OCI-LY3 (cell line): ENCODE measurements around the gene SEC16A.

Experiments
- H2AFZ ChIP-seq: fragments of 200-600, 300-600 bp; shearing (Covaris generic); 2 replicates; pipeline ENCODE4 v1.6.0; 2014; ENCODE audit warnings: antibody characterized with exemption, low read depth, low read length
- H3K27ac ChIP-seq: fragments of 200-600, 300-600 bp; sonication (generic); 2 replicates; pipeline ENCODE4 v1.5.1; 2014; ENCODE audit warnings: mild to moderate bottlenecking, low read length, moderate library complexity, mixed read lengths
- H3K27me3 ChIP-seq: fragments of 200-600, 300-600 bp; sonication (generic); 2 replicates; pipeline ENCODE4 v1.6.1; 2014; ENCODE audit warnings: low read depth, low read length, mixed read lengths
- H3K36me3 ChIP-seq: fragments of 200-600, 300-600 bp; sonication (generic); replicated peaks from 2 replicates; pipeline ENCODE3; 2014; ENCODE audit warnings: low read depth, low read length, mixed read lengths
- H3K4me1 ChIP-seq: fragments of 300-600, 200-600 bp; sonication (generic); 2 replicates; pipeline ENCODE4 v1.6.1; 2014; ENCODE audit warnings: low read length, mixed read lengths
- H3K4me2 ChIP-seq: fragments of 200-600, 300-600 bp; sonication (generic); 2 replicates; pipeline ENCODE4 v1.6.1; 2014; ENCODE audit warnings: low read length, mixed read lengths
- H3K4me3 ChIP-seq: fragments of 300-600, 200-600 bp; sonication (generic); 2 replicates; pipeline ENCODE4 v1.5.1; 2014; ENCODE audit warnings: antibody characterized with exemption, mild to moderate bottlenecking, low read length, moderate library complexity
- H3K79me2 ChIP-seq: fragments of 300-600, 200-600 bp; shearing (Covaris generic); 2 replicates; pipeline ENCODE4 v1.6.1; 2014; ENCODE audit warnings: mild to moderate bottlenecking, low read length, mixed read lengths
- H3K9ac ChIP-seq: fragments of 300-600, 200-600 bp; shearing (Covaris generic); 2 replicates; pipeline ENCODE4 v1.6.0; 2014; ENCODE audit warnings: mild to moderate bottlenecking, low read length, moderate library complexity
- H3K9me3 ChIP-seq: fragments of 200-600, 300-600 bp; shearing (Covaris generic); 2 replicates; pipeline ENCODE4 v1.6.1; 2014; ENCODE audit warnings: low read length, mixed read lengths; ENCODE audit not compliant: insufficient read depth
- H4K20me1 ChIP-seq: fragments of 200-600, 300-600 bp; sonication (generic); 2 replicates; pipeline ENCODE4 v1.6.1; 2016; ENCODE audit warnings: low read length, mixed read lengths; ENCODE audit not compliant: insufficient read depth
- EZH2phosphoT487 ChIP-seq: fragments of 200-600 bp; shearing (Covaris generic); IDR thresholded peaks from 2 replicates; pipeline ENCODE4 v1.6.1; 2018; ENCODE audit warnings: antibody characterized with exemption, mixed run types, low read depth
- TF ChIP-seq, protein P1 (sequence below): fragments of 200-600, 300-600 bp; sonication (generic); IDR thresholded peaks from 2 replicates; pipeline ENCODE4 v1.5.1; 2014; ENCODE audit warnings: antibody characterized with exemption, low read length, low read depth

The SEC16A gene

DNA sequence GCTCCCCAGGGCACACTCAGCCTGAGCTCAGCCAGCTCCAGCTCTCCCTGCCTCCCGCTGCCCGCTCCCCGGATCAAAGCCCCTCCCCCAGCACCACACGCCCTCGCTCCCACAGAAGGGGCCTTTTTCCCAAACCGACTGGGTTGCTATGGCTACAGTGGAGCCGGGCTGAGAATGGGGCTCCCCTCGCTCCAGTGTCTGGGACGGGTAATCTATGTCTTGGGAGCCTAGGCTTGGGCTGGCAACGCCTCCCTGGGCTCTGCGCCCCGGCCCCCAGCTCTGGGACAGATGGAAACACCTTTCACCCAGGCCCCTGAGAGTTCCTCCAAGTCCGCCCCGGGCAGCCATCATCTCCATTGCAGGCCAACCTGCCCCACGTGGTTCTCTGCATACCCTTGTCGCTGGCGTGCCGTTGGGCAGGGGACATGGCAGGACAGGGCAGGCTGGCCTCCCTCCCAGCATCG lies 33.4 kb upstream of the SEC16A start:
- H2AFZ ChIP-seq, result no peak overlapping the region
- H3K27me3 ChIP-seq, result no peaks in the 10 kb centered on the region
- TF ChIP-seq, protein P1, sequence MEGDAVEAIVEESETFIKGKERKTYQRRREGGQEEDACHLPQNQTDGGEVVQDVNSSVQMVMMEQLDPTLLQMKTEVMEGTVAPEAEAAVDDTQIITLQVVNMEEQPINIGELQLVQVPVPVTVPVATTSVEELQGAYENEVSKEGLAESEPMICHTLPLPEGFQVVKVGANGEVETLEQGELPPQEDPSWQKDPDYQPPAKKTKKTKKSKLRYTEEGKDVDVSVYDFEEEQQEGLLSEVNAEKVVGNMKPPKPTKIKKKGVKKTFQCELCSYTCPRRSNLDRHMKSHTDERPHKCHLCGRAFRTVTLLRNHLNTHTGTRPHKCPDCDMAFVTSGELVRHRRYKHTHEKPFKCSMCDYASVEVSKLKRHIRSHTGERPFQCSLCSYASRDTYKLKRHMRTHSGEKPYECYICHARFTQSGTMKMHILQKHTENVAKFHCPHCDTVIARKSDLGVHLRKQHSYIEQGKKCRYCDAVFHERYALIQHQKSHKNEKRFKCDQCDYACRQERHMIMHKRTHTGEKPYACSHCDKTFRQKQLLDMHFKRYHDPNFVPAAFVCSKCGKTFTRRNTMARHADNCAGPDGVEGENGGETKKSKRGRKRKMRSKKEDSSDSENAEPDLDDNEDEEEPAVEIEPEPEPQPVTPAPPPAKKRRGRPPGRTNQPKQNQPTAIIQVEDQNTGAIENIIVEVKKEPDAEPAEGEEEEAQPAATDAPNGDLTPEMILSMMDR, result no peak
- no peak for TF ChIP-seq EZH2phosphoT487
- H3K4me2 ChIP-seq, result no peak overlapping the region
- H3K9me3 ChIP-seq, result no peaks in the 10 kb centered on the region
- peaks cover 21% of the 10 kb centered on the region for H4K20me1 ChIP-seq
- H3K79me2 ChIP-seq, result 0 out of 2 replicates have a peak, but pooled peaks cover 3% of the 10 kb centered on the region
- H3K4me1 ChIP-seq, result peaks cover 15% of the 10 kb centered on the region
- H3K9ac ChIP-seq, result no peak overlapping the region
- no peak overlapping the region for H3K4me3 ChIP-seq
- H3K36me3 ChIP-seq, result peaks cover 46% of the 10 kb centered on the region
- no peak overlapping the region for H3K27ac ChIP-seq

DNA sequence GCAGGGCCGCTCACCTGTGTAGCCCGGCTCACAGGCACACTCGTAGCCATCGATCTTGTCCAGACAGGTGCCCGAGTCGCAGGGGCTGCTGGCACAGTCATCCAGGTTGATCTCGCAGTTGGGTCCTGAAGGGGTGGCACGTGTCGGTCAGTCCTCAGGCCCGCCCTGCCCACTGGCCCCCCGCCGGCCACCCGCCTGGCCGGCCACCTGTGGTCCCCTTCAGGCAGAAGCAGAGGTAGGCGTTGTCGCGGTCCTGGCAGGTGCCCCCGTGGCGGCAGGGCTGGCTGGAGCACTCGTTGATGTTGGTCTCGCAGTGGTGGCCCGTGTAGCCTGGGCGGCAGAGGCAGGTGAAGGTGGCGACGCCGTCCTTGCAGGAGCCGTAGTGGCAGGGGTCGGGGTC lies 32.4 kb upstream of the SEC16A start:
- Histone ChIP-seq H2AFZ (no peak overlapping the region), H3K9me3 (no peaks in the 10 kb centered on the region), H3K4me2 (no peak overlapping the region), H3K79me2 (no peaks in the 10 kb centered on the region), H3K4me1 (peaks cover 8% of the 10 kb centered on the region), H4K20me1 (peaks cover 12% of the 10 kb centered on the region), H3K36me3 (peaks cover 48% of the 10 kb centered on the region), H3K27ac (no peak overlapping the region), H3K27me3 (no peaks in the 10 kb centered on the region), H3K9ac (no peak overlapping the region), H3K4me3 (no peak overlapping the region)
- TF ChIP-seq, protein P1, result no peak
- no peak for TF ChIP-seq EZH2phosphoT487

DNA sequence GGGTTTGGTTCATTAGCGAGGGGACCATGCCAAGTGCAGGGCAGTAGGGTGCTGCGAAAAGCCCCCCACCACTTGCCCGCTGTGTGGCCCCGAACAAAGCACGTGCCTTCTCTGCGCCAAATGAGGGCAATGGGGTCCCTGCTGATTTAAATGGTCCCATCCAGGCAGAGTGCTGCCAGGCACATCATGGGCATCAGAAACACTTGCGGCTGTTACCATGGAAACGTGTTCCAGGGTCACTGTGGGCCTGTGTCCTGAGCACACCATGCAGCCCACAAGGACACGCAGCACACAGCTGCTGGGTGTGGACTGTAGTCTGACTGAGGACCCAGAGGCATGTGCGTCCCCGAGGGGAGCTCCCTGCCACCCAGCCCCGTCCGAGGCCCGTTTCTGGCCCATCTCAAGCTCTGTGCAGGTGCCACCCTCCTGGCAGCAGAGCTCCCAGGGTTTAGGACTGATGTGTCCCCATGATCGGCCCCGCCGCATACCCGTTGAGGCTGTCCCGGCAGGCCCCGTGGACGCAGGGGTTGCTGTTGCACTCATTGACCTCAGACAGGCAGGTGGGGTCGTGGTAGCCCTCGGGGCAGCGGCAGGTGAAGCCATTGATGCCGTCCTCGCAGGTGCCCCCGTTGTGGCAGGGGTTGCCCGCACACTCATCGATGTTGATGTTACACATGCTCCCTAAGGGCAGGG lies 31.3 kb upstream of the SEC16A start:
- H3K9ac ChIP-seq, result no peak overlapping the region
- H3K27me3 ChIP-seq, result no peaks in the 10 kb centered on the region
- peaks cover 3% of the 10 kb centered on the region; the same call in 1 of the 2 replicates for H4K20me1 ChIP-seq
- no peaks in the 10 kb centered on the region for H3K79me2 ChIP-seq
- peaks cover 45% of the 10 kb centered on the region for H3K36me3 ChIP-seq
- H2AFZ ChIP-seq, result no peak overlapping the region
- no peak overlapping the region for H3K4me3 ChIP-seq
- TF ChIP-seq, protein P1, result no peak
- no peak for TF ChIP-seq EZH2phosphoT487
- H3K9me3 ChIP-seq, result no peaks in the 10 kb centered on the region
- H3K27ac ChIP-seq, result no peak overlapping the region
- H3K4me1 ChIP-seq, result no peaks in the 10 kb centered on the region
- no peak overlapping the region for H3K4me2 ChIP-seq

GRCh38 chr9:136513191-136513590 lies 30.4 kb upstream of the SEC16A start:
- no peaks in the 10 kb centered on the region for H3K27me3 ChIP-seq
- H3K9ac ChIP-seq, result no peak overlapping the region
- no peaks in the 10 kb centered on the region for H3K79me2 ChIP-seq
- no peaks in the 10 kb centered on the region for H3K9me3 ChIP-seq
- H3K36me3 ChIP-seq, result peaks cover 38% of the 10 kb centered on the region
- H4K20me1 ChIP-seq, result peaks cover 3% of the 10 kb centered on the region; the same call in 1 of the 2 replicates
- H2AFZ ChIP-seq, result no peak overlapping the region
- no peak overlapping the region for H3K4me3 ChIP-seq
- no peaks in the 10 kb centered on the region for H3K4me1 ChIP-seq
- H3K4me2 ChIP-seq, result no peak overlapping the region
- no peak overlapping the region for H3K27ac ChIP-seq
- no peak for TF ChIP-seq EZH2phosphoT487
- TF ChIP-seq, protein P1, result no peak
